H9 (cell line): ENCODE data around the gene OR52K2. TPM values are rescaled to one million over a fixed set of nuclear protein-coding genes. Genes with fewer than 3 reads are reported as not detected.

Experiments used
- DNase-seq: peaks from one replicate; pipeline ENCODE4 v3.0.0-alpha.2; 2017
- H2AFZ ChIP-seq: one replicate; pipeline ENCODE4 v1.6.1; 2013; ENCODE audit warnings: mild to moderate bottlenecking, low read length, control low read depth, moderate library complexity
- H2AK5ac ChIP-seq: 2 replicates; pipeline ENCODE4 v1.6.1; 2013; ENCODE audit warnings: low read length, control low read depth, mixed read lengths; ENCODE audit not compliant: insufficient read length
- H2BK120ac ChIP-seq: one replicate; pipeline ENCODE4 v1.6.1; 2013; ENCODE audit warnings: low read depth, mild to moderate bottlenecking, low read length, control low read depth, inconsistent platforms; ENCODE audit not compliant: poor library complexity, severe bottlenecking
- H2BK12ac ChIP-seq: 2 replicates; pipeline ENCODE4 v1.6.1; 2013; ENCODE audit warnings: low read length, control low read depth, mixed read lengths, low read depth; ENCODE audit not compliant: insufficient read length
- H2BK15ac ChIP-seq: 2 replicates; pipeline ENCODE4 v1.6.1; 2013; ENCODE audit warnings: low read depth, low read length, control low read depth
- H2BK20ac ChIP-seq: one replicate; pipeline ENCODE4 v1.6.1; 2013; ENCODE audit warnings: low read depth, mild to moderate bottlenecking, low read length, control low read depth, inconsistent platforms; ENCODE audit not compliant: poor library complexity, severe bottlenecking
- H2BK5ac ChIP-seq: 2 replicates; pipeline ENCODE4 v1.6.1; 2013; ENCODE audit warnings: low read length, control low read depth, mixed read lengths; ENCODE audit not compliant: insufficient read length
- H3K14ac ChIP-seq: 2 replicates; pipeline ENCODE4 v1.6.1; 2013; ENCODE audit warnings: low read length, control low read depth; ENCODE audit not compliant: insufficient read depth
- H3K18ac ChIP-seq: 2 replicates; pipeline ENCODE4 v1.6.1; 2013; ENCODE audit warnings: low read depth, mild to moderate bottlenecking, mixed read lengths, low read length, control low read depth; ENCODE audit not compliant: insufficient read length
- H3K23ac ChIP-seq: 2 replicates; pipeline ENCODE4 v1.6.1; 2013; ENCODE audit warnings: low read length, control low read depth, mixed read lengths, low read depth; ENCODE audit not compliant: insufficient read length
- H3K23me2 ChIP-seq: 2 replicates; pipeline ENCODE4 v1.6.1; 2013; ENCODE audit warnings: low read depth, mild to moderate bottlenecking, mixed read lengths, low read length, control low read depth; ENCODE audit not compliant: insufficient read length, poor library complexity, severe bottlenecking
- H3K27ac ChIP-seq: 2 replicates; pipeline ENCODE4 v1.5.1; 2013; ENCODE audit warnings: low read length, control low read depth, mixed read lengths, low read depth; ENCODE audit not compliant: insufficient read length
- H3K27me3 ChIP-seq: 2 replicates; pipeline ENCODE4 v1.6.1; 2013; ENCODE audit warnings: low read length, control low read depth, inconsistent platforms; ENCODE audit not compliant: insufficient read depth
- H3K4ac ChIP-seq: 2 replicates; pipeline ENCODE4 v1.6.1; 2013; ENCODE audit warnings: low read depth, mild to moderate bottlenecking, control low read depth, inconsistent platforms, low read length, moderate library complexity
- H3K4me1 ChIP-seq: 2 replicates; pipeline ENCODE4 v1.6.1; 2013; ENCODE audit warnings: low read length, control low read depth, inconsistent platforms; ENCODE audit not compliant: insufficient read depth
- H3K4me2 ChIP-seq: 2 replicates; pipeline ENCODE4 v1.6.1; 2013; ENCODE audit warnings: low read length, control low read depth, mixed read lengths; ENCODE audit not compliant: insufficient read length, insufficient read depth
- H3K56ac ChIP-seq: 2 replicates; pipeline ENCODE4 v1.6.1; 2013; ENCODE audit warnings: low read depth, mild to moderate bottlenecking, mixed read lengths, low read length, control low read depth; ENCODE audit not compliant: insufficient read length
- H3K79me1 ChIP-seq: 2 replicates; pipeline ENCODE4 v1.6.1; 2013; ENCODE audit warnings: low read depth, mild to moderate bottlenecking, moderate library complexity, low read length, control low read depth, inconsistent platforms; ENCODE audit not compliant: insufficient read depth, poor library complexity, severe bottlenecking
- H3K79me2 ChIP-seq: 2 replicates; pipeline ENCODE4 v1.6.1; 2013; ENCODE audit warnings: low read length, control low read depth, inconsistent platforms; ENCODE audit not compliant: insufficient read depth
- H3K9ac ChIP-seq: 2 replicates; pipeline ENCODE4 v1.6.1; 2013; ENCODE audit warnings: low read length, control low read depth, mixed read lengths; ENCODE audit not compliant: insufficient read length; ENCODE audit errors: extremely low read depth
- H3K9me3 ChIP-seq: one replicate; pipeline ENCODE4 v1.6.1; 2013; ENCODE audit warnings: low read depth, low read length, inconsistent platforms; ENCODE audit not compliant: control insufficient read depth
- H3T11ph ChIP-seq: one replicate; pipeline ENCODE4 v1.6.1; 2013; ENCODE audit warnings: mild to moderate bottlenecking, low read length, control low read depth, inconsistent platforms
- H4K20me1 ChIP-seq: one replicate; pipeline ENCODE4 v1.6.1; 2013; ENCODE audit not compliant: control insufficient read depth, insufficient read length, insufficient read depth
- H4K5ac ChIP-seq: 2 replicates; pipeline ENCODE4 v1.6.1; 2013; ENCODE audit warnings: low read depth, mild to moderate bottlenecking, mixed read lengths, low read length, control low read depth; ENCODE audit not compliant: insufficient read length
- H4K8ac ChIP-seq: replicated peaks from 2 replicates; pipeline ENCODE4 v1.6.1; 2013; ENCODE audit warnings: low read length, control low read depth, mixed read lengths, low read depth; ENCODE audit not compliant: insufficient read length
- H4K91ac ChIP-seq: 2 replicates; pipeline ENCODE4 v1.6.1; 2013; ENCODE audit warnings: low read depth, mild to moderate bottlenecking, moderate library complexity, mixed read lengths, low read length, control low read depth; ENCODE audit not compliant: insufficient read length
- H3K27ac Mint-ChIP-seq, 3 experiments: 2 replicates in 2 of 3; 3 replicates in 1 of 3; pipeline ENCODE4 v1.8.0; 2020 to 2021; ENCODE audit warnings: mixed read lengths in 3 of 3, mild to moderate bottlenecking in 1 of 3, moderate library complexity in 1 of 3
- H3K27me3 Mint-ChIP-seq: 2 replicates; pipeline ENCODE4 v1.8.0; 2021; ENCODE audit warnings: low read depth, mild to moderate bottlenecking, moderate library complexity, mixed read lengths
- H3K36me3 Mint-ChIP-seq, 3 experiments: 2 replicates in 2 of 3; 3 replicates in 1 of 3; pipeline ENCODE4 v1.8.0; 2020 to 2021; ENCODE audit warnings: low read depth in 3 of 3, mixed read lengths in 3 of 3; ENCODE audit not compliant: insufficient read depth in 1 of 3
- H3K4me1 Mint-ChIP-seq, 2 experiments: 2 replicates each; pipeline ENCODE4 v1.8.0; 2020; ENCODE audit warnings: mixed read lengths in 2 of 2
- H3K4me3 Mint-ChIP-seq, 2 experiments: 2 replicates in 1 of 2; 3 replicates in 1 of 2; pipeline ENCODE4 v1.8.0; 2020 to 2021; ENCODE audit warnings: mild to moderate bottlenecking in 2 of 2, mixed read lengths in 2 of 2, moderate library complexity in 1 of 2
- H3K9me3 Mint-ChIP-seq, 2 experiments: 2 replicates in 1 of 2; 3 replicates in 1 of 2; pipeline ENCODE4 v1.8.0; 2020; ENCODE audit warnings: mild to moderate bottlenecking in 2 of 2, mixed read lengths in 2 of 2, moderate library complexity in 1 of 2
- WGBS: extraction: QIAGEN DNeasy Blood & Tissue Kit; methylation state at CpG from one replicate; pipeline ENCODE4 v1.1.7; 2013; ENCODE audit warnings: missing lambda C conversion rate, low lambda C conversion rate, mixed read lengths; ENCODE audit not compliant: insufficient read length; ENCODE audit errors: extremely low coverage; 5-methylcytosine and 5-hydroxymethylcytosine counted together
- total RNA-seq: library from RNA; stranded (reverse); gene quantifications from 2 replicates; pipeline ENCODE4 v1.2.1, GENCODE V29; 2021
- TF ChIP-seq, protein P1 (sequence below): fragments of 200-600 bp; sonication (generic); conservative IDR thresholded peaks from 3 replicates; pipeline ENCODE4 v1.8.0; 2021; ENCODE audit warnings: antibody characterized with exemption, mild to moderate bottlenecking

Gene OR52K2
- total RNA-seq, 1 experiment from 2014 or later: not detected

DNA sequence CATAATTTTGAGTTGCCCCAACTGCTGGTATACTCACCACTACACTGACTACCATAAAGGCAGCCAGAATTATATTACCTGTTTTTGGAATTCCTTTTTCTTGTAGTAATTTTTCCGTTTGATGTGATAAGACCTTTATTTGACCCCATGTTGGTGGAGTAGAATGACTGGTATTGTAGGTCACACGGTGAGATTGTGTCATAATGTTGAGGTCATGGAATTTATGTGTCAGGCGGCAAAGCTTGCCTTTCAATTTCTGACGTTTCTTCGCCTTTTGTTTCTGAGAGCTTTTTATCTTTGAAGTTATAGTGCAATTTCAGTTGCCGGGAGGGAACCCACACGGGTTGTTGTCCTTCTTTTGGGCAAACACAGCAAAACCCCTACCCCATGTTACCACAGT lies 46.4 kb downstream of the OR52K2 start:
- Histone ChIP-seq H3K4me1 (no peaks in the 10 kb centered on the region), H3K56ac (no peak overlapping the region), H2BK120ac (no peak overlapping the region), H3K14ac (no peak overlapping the region), H3K23ac (no peak overlapping the region), H2BK5ac (no peak overlapping the region), H3K79me1 (no peaks in the 10 kb centered on the region), H2BK12ac (no peak overlapping the region), H3K4me2 (no peak overlapping the region), H4K20me1 (no peaks in the 10 kb centered on the region), H4K91ac (no peak overlapping the region), H3K27ac (no peak overlapping the region), H2AFZ (no peak overlapping the region), H2BK15ac (no peak overlapping the region), H3K9me3 (no peaks in the 10 kb centered on the region), H3K9ac (no peak overlapping the region), H2BK20ac (no peak overlapping the region), H3K4ac (no peak overlapping the region), H4K5ac (no peak overlapping the region), H3K27me3 (no peaks in the 10 kb centered on the region), H3K18ac (no peak overlapping the region), H3K23me2 (no peaks in the 10 kb centered on the region), H3T11ph (no peak overlapping the region), H2AK5ac (no peak overlapping the region), H3K79me2 (no peaks in the 10 kb centered on the region), H4K8ac (no peak overlapping the region)
- DNase-seq: no peak
- TF ChIP-seq, protein P1, sequence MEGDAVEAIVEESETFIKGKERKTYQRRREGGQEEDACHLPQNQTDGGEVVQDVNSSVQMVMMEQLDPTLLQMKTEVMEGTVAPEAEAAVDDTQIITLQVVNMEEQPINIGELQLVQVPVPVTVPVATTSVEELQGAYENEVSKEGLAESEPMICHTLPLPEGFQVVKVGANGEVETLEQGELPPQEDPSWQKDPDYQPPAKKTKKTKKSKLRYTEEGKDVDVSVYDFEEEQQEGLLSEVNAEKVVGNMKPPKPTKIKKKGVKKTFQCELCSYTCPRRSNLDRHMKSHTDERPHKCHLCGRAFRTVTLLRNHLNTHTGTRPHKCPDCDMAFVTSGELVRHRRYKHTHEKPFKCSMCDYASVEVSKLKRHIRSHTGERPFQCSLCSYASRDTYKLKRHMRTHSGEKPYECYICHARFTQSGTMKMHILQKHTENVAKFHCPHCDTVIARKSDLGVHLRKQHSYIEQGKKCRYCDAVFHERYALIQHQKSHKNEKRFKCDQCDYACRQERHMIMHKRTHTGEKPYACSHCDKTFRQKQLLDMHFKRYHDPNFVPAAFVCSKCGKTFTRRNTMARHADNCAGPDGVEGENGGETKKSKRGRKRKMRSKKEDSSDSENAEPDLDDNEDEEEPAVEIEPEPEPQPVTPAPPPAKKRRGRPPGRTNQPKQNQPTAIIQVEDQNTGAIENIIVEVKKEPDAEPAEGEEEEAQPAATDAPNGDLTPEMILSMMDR: no peak
- Mint-ChIP-seq H3K27ac (no peak overlapping the region), H3K36me3 (peaks cover 0 to 4% (median 0%) of the 10 kb centered on the region in 3 experiments; a peak in 2 of 7 replicates), H3K9me3 (peaks cover 4 to 6% of the 10 kb centered on the region in 2 experiments; a peak in 3 of 5 replicates), H3K27me3 (peaks cover 2% of the 10 kb centered on the region; the same call in 1 of the 2 replicates), H3K4me1 (no peaks in the 10 kb centered on the region), H3K4me3 (no peak overlapping the region)
- no CpG with 5 or more reads among the region's 7 CpGs for WGBS
